HCT116 (cell line): ENCODE data around the gene ASXL2. TPM values are rescaled to one million over a fixed set of nuclear protein-coding genes. Genes with fewer than 3 reads are reported as not detected.

Source experiments
- ATAC-seq: fragments of 200-7000 bp; cut with Tn5 transposase; 2 replicates; pipeline ENCODE4 v1.9.1; 2020; ENCODE audit warnings: mild to moderate bottlenecking, moderate library complexity
- BruUV-seq: library from RNA; stranded (reverse); fragments of 400-500 nt; replicated peaks from 2 replicates; lab custom pipeline; 2021; lab: Mats Ljungman, UMichigan
- CTCF ChIA-PET: fragments of 300-600 bp; sonication (Branson Sonifier 250); formaldehyde crosslinking; loops from one replicate; lab custom pipeline; 2021; ENCODE audit warnings: antibody characterized with exemption; lab: Charles Lee
- POLR2A ChIA-PET: fragments of 300-600, 350-600 bp; sonication (Branson Sonifier 250); formaldehyde crosslinking; loops from one replicate; lab custom pipeline; 2021; ENCODE audit warnings: antibody characterized with exemption; lab: Charles Lee
- RAD21 ChIA-PET, 2 experiments: fragments of 300-600 bp; sonication (Branson Sonifier 250); formaldehyde crosslinking; loops; one replicate each; lab custom pipeline; 2023; ENCODE audit warnings: low total read pairs in 2 of 2; ENCODE audit not compliant: uncharacterized antibody in 2 of 2, unreplicated experiment in 2 of 2, low non-redundant PET in 1 of 2; lab: Charles Lee
- DNase-seq: peaks from one replicate; pipeline ENCODE4 v3.0.0-alpha.2; 2010; ENCODE audit warnings: low read depth, low spot score
- H2AFZ ChIP-seq: fragments of 200-600 bp; shearing (Covaris generic), sonication (generic); 2 replicates; pipeline ENCODE4 v1.6.1; 2017; ENCODE audit warnings: low read depth, mixed run types, mixed read lengths, antibody characterized with exemption, low read length; ENCODE audit not compliant: poor library complexity, severe bottlenecking
- H3K27ac ChIP-seq: 2 replicates; pipeline ENCODE4 v1.5.1; 2012; ENCODE audit warnings: low read depth, low read length
- H3K27me3 ChIP-seq: fragments of 200-600 bp; sonication (generic); 2 replicates; pipeline ENCODE4 v1.6.1; 2016; ENCODE audit warnings: mixed run types, low read length, mixed read lengths; ENCODE audit not compliant: insufficient read depth
- H3K36me3 ChIP-seq, 2 experiments: fragments of 200-500 bp in 1 of 2; fragments of 200-600 bp in 1 of 2; sonication (Bioruptor generic) in 1 of 2; sonication (generic) in 1 of 2; 2 replicates each; pipeline versions ENCODE4 v1.5.1 to v1.6.1; 2014 to 2016; ENCODE audit warnings: low read length in 2 of 2, inconsistent platforms in 1 of 2, mixed read lengths in 1 of 2, mixed run types in 1 of 2; ENCODE audit not compliant: insufficient read depth in 2 of 2, control insufficient read depth in 1 of 2
- H3K4me1 ChIP-seq, 2 experiments: fragments of 200-600 bp in 1 of 2; sonication (generic) in 1 of 2; 2 replicates each; pipeline versions ENCODE4 v1.5.1 to v1.6.1; 2012 to 2017; ENCODE audit warnings: low read length in 2 of 2, inconsistent platforms in 1 of 2, mild to moderate bottlenecking in 1 of 2, mixed read lengths in 1 of 2, mixed run types in 1 of 2, moderate library complexity in 1 of 2; ENCODE audit not compliant: insufficient read depth in 2 of 2, control insufficient read depth in 1 of 2
- H3K4me2 ChIP-seq: fragments of 200-600 bp; sonication (generic); 2 replicates; pipeline ENCODE4 v1.6.1; 2017; ENCODE audit warnings: mixed run types, low read length, mixed read lengths
- H3K4me3 ChIP-seq, 2 experiments: fragments of 200-600 bp in 1 of 2; sonication (generic) in 1 of 2; replicated peaks in 1 of 2; 2 replicates each; pipeline ENCODE4 v1.5.1; 2011 to 2016; ENCODE audit warnings: low read length in 2 of 2, control low read depth in 1 of 2, low read depth in 1 of 2, mild to moderate bottlenecking in 1 of 2, mixed read lengths in 1 of 2, mixed run types in 1 of 2
- H3K79me2 ChIP-seq: fragments of 200-600 bp; sonication (generic); 2 replicates; pipeline ENCODE4 v1.6.1; 2017; ENCODE audit warnings: mild to moderate bottlenecking, mixed run types, low read length, moderate library complexity, mixed read lengths; ENCODE audit not compliant: insufficient read depth
- H3K9ac ChIP-seq: fragments of 200-600 bp; sonication (generic); 2 replicates; pipeline ENCODE4 v1.6.1; 2016; ENCODE audit warnings: low read length, mixed read lengths
- H3K9me2 ChIP-seq: fragments of 200-600 bp; sonication (generic), shearing (Covaris generic); 2 replicates; pipeline ENCODE4 v1.6.1; 2017; ENCODE audit warnings: mixed run types, mild to moderate bottlenecking, moderate library complexity; ENCODE audit not compliant: insufficient read depth
- H3K9me3 ChIP-seq, 2 experiments: fragments of 200-500 bp in 1 of 2; fragments of 200-600 bp in 1 of 2; sonication (Bioruptor generic) in 1 of 2; sonication (generic) in 1 of 2; 2 replicates each; pipeline ENCODE4 v1.6.1; 2014 to 2017; ENCODE audit warnings: low read length in 2 of 2, mixed read lengths in 2 of 2, inconsistent platforms in 1 of 2, low read depth in 1 of 2, mild to moderate bottlenecking in 1 of 2, mixed run types in 1 of 2, moderate library complexity in 1 of 2; ENCODE audit not compliant: control insufficient read depth in 1 of 2, insufficient read depth in 1 of 2
- H4K20me1 ChIP-seq: fragments of 200-600 bp; sonication (generic), shearing (Covaris generic); 2 replicates; pipeline ENCODE4 v1.6.1; 2017; ENCODE audit warnings: mixed run types, mild to moderate bottlenecking, moderate library complexity; ENCODE audit not compliant: insufficient read depth
- CBX3 ChIP-seq: IDR thresholded peaks from 2 replicates; pipeline ENCODE4 v1.6.1; 2012; ENCODE audit warnings: low read depth
- CEBPB ChIP-seq: IDR thresholded peaks from 2 replicates; pipeline ENCODE4 v1.6.1; 2012; ENCODE audit warnings: low read depth
- EGR1 ChIP-seq: IDR thresholded peaks from 2 replicates; pipeline ENCODE4 v1.6.1; 2012; ENCODE audit warnings: low read depth
- ELF1 ChIP-seq: IDR thresholded peaks from 2 replicates; pipeline ENCODE4 v1.6.1; 2012; ENCODE audit warnings: low read depth, borderline replicate concordance
- EZH2phosphoT487 ChIP-seq: fragments of 200-600 bp; IDR thresholded peaks from 2 replicates; pipeline ENCODE4 v1.6.1; 2018; ENCODE audit warnings: antibody characterized with exemption, borderline replicate concordance
- JUND ChIP-seq: IDR thresholded peaks from 2 replicates; pipeline ENCODE4 v1.6.1; 2012
- RAD21 ChIP-seq: IDR thresholded peaks from 2 replicates; pipeline ENCODE4 v1.6.1; 2012; ENCODE audit warnings: low read depth, mild to moderate bottlenecking
- SIN3A ChIP-seq: IDR thresholded peaks from 2 replicates; pipeline ENCODE4 v1.6.1; 2012; ENCODE audit warnings: low read depth
- SRF ChIP-seq: IDR thresholded peaks from 2 replicates; pipeline ENCODE4 v1.6.1; 2012; ENCODE audit warnings: low read depth
- TCF7L2 ChIP-seq: IDR thresholded peaks from 2 replicates; pipeline ENCODE4 v1.7.0; 2011; ENCODE audit warnings: borderline replicate concordance, inconsistent platforms; ENCODE audit not compliant: insufficient read depth, insufficient read length; ENCODE audit errors: extremely low read depth
- YY1 ChIP-seq: IDR thresholded peaks from 2 replicates; pipeline ENCODE4 v1.6.1; 2011; ENCODE audit warnings: low read length, low read depth, moderate library complexity, mild to moderate bottlenecking; ENCODE audit not compliant: insufficient replicate concordance; ENCODE audit errors: extremely low read depth
- ZNF274 ChIP-seq: fragments of 200-500 bp; sonication (Bioruptor generic); IDR thresholded peaks from 2 replicates; pipeline ENCODE4 v1.6.1; 2014; ENCODE audit warnings: mild to moderate bottlenecking, low read depth, low read length, inconsistent platforms
- intact Hi-C: fragments of 100-400 bp; cut with micrococcal nuclease; formaldehyde crosslinking; loops from 2 replicates; pipeline ENCODE4 v1.10.0; 2022
- total RNA-seq: library from RNA; stranded (reverse); gene quantifications from one replicate; pipeline ENCODE4 v1.2.1, GENCODE V29; 2021; ENCODE audit not compliant: unreplicated experiment
- TF ChIP-seq, protein P1 (sequence below): IDR thresholded peaks from 2 replicates; pipeline ENCODE4 v1.6.1; 2012; ENCODE audit warnings: low read depth
- TF ChIP-seq, protein P2 (sequence below): IDR thresholded peaks from 2 replicates; pipeline ENCODE4 v1.6.1; 2012
- TF ChIP-seq, protein P3 (sequence below): IDR thresholded peaks from 2 replicates; pipeline ENCODE4 v1.6.1; 2011; ENCODE audit warnings: mild to moderate bottlenecking, low read length, moderate library complexity; ENCODE audit not compliant: insufficient replicate concordance; ENCODE audit errors: extremely low read depth

The ASXL2 gene
- total RNA-seq, 1 experiment from 2014 or later: 29.2 TPM

DNA sequence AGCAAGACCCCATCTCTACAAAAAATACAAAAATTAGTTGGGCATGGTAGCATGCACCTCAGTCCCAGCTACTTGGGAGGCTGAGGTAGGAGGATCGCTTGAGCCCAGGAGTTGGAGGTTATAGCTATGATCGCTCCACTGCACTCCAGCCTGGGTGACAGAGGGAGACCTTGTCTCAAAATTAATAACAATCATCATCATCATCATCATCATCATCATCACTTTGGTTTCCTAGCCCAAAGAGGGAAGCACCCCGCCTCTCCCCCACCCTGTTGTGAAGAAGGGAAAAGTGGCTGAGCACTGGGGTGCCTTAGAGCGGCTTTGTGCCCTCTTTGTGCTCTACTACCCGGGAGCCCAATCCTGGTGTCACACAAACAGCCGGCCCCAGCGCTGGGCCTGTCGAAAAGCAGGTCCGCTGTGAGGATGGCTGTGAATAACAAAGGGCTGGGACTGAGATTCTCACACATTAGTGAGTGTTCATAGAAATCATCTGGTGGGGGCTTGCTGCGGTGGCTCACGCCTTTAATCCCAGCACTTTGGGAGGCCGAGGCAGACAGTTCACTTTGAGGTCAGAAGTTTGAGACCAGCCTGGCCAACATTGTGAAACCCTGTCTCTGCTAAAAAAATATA is 42.6 kb upstream of the ASXL2 start:
- Histone ChIP-seq H3K9ac (no peak overlapping the region), H3K27me3 (no peaks in the 10 kb centered on the region), H3K4me1 (no peaks in the 10 kb centered on the region), H3K9me3 (no peaks in the 10 kb centered on the region), H3K4me2 (no peak overlapping the region), H4K20me1 (no peaks in the 10 kb centered on the region), H2AFZ (no peak overlapping the region), H3K27ac (no peak overlapping the region), H3K79me2 (no peaks in the 10 kb centered on the region), H3K4me3 (no peak overlapping the region), H3K36me3 (no peaks in the 10 kb centered on the region), H3K9me2 (no peaks in the 10 kb centered on the region)
- BruUV-seq: no TSS peak
- ATAC-seq (no peak), DNase-seq (no peak)
- intact Hi-C loops: no loop called here
- ChIA-PET RAD21 (no interaction called here), CTCF (no interaction called here), POLR2A (no interaction called here)
- TF ChIP-seq SIN3A (no peak), CBX3 (no peak), ZNF274 (no peak), RAD21 (no peak), SRF (no peak), EGR1 (no peak), CEBPB (no peak), EZH2phosphoT487 (no peak), JUND (no peak), ELF1 (no peak), YY1 (no peak), TCF7L2 (no peak)
- TF ChIP-seq, protein P1, sequence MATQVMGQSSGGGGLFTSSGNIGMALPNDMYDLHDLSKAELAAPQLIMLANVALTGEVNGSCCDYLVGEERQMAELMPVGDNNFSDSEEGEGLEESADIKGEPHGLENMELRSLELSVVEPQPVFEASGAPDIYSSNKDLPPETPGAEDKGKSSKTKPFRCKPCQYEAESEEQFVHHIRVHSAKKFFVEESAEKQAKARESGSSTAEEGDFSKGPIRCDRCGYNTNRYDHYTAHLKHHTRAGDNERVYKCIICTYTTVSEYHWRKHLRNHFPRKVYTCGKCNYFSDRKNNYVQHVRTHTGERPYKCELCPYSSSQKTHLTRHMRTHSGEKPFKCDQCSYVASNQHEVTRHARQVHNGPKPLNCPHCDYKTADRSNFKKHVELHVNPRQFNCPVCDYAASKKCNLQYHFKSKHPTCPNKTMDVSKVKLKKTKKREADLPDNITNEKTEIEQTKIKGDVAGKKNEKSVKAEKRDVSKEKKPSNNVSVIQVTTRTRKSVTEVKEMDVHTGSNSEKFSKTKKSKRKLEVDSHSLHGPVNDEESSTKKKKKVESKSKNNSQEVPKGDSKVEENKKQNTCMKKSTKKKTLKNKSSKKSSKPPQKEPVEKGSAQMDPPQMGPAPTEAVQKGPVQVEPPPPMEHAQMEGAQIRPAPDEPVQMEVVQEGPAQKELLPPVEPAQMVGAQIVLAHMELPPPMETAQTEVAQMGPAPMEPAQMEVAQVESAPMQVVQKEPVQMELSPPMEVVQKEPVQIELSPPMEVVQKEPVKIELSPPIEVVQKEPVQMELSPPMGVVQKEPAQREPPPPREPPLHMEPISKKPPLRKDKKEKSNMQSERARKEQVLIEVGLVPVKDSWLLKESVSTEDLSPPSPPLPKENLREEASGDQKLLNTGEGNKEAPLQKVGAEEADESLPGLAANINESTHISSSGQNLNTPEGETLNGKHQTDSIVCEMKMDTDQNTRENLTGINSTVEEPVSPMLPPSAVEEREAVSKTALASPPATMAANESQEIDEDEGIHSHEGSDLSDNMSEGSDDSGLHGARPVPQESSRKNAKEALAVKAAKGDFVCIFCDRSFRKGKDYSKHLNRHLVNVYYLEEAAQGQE: no peak
- TF ChIP-seq, protein P2, sequence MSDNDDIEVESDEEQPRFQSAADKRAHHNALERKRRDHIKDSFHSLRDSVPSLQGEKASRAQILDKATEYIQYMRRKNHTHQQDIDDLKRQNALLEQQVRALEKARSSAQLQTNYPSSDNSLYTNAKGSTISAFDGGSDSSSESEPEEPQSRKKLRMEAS: no peak
- TF ChIP-seq, protein P3, sequence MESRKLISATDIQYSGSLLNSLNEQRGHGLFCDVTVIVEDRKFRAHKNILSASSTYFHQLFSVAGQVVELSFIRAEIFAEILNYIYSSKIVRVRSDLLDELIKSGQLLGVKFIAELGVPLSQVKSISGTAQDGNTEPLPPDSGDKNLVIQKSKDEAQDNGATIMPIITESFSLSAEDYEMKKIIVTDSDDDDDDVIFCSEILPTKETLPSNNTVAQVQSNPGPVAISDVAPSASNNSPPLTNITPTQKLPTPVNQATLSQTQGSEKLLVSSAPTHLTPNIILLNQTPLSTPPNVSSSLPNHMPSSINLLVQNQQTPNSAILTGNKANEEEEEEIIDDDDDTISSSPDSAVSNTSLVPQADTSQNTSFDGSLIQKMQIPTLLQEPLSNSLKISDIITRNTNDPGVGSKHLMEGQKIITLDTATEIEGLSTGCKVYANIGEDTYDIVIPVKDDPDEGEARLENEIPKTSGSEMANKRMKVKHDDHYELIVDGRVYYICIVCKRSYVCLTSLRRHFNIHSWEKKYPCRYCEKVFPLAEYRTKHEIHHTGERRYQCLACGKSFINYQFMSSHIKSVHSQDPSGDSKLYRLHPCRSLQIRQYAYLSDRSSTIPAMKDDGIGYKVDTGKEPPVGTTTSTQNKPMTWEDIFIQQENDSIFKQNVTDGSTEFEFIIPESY: no peak
